ENCODE measurements around the gene UNCX.

Gene UNCX

GRCh38 chr7:1218541-1219165, 14.0 kb upstream of the UNCX start:
- no peak for DNase-seq (ENCODE audit: low read depth)

GRCh38 chr7:1219498-1219897, 13.2 kb upstream of the UNCX start:
- no peak for DNase-seq (ENCODE audit: low read depth)

GRCh38 chr7:1220000-1220726, 12.5 kb upstream of the UNCX start:
- DNase-seq (ENCODE audit: low read depth): no peak

GRCh38 chr7:1220977-1221745, 11.5 kb upstream of the UNCX start:
- no peak for DNase-seq (ENCODE audit: low read depth)

GRCh38 chr7:1223196-1223981, 9.3 kb upstream of the UNCX start:
- DNase-seq (ENCODE audit: low read depth): no peak

- DNase-seq (ENCODE audit: low read depth): no peak
These were observed 8.5 kb upstream of the UNCX start for GRCh38 chr7:1224086-1224716.

- DNase-seq (ENCODE audit: low read depth): no peak
These were observed 7.6 kb upstream of the UNCX start for GRCh38 chr7:1225030-1225429.

- DNase-seq (ENCODE audit: low read depth): no peak
These were observed 7.1 kb upstream of the UNCX start for GRCh38 chr7:1225441-1226185.

- DNase-seq (ENCODE audit: low read depth): no peak
These were observed 6.3 kb upstream of the UNCX start for GRCh38 chr7:1226186-1226901.

- DNase-seq (ENCODE audit: low read depth): no peak
These were observed 5.4 kb upstream of the UNCX start for GRCh38 chr7:1227071-1227804.

GRCh38 chr7:1227814-1228544, 4.7 kb upstream of the UNCX start:
- DNase-seq (ENCODE audit: low read depth): no peak

- DNase-seq (ENCODE audit: low read depth): no peak
These were observed 4.0 kb upstream of the UNCX start for GRCh38 chr7:1228545-1229201.

- DNase-seq (ENCODE audit: low read depth): no peak
These were observed 3.3 kb upstream of the UNCX start for GRCh38 chr7:1229202-1229947.

GRCh38 chr7:1229956-1230355, 2.7 kb upstream of the UNCX start:
- DNase-seq (ENCODE audit: low read depth): no peak

GRCh38 chr7:1230411-1231213, 2.1 kb upstream of the UNCX start:
- DNase-seq (ENCODE audit: low read depth): no peak

GRCh38 chr7:1231214-1232102, 1.2 kb upstream of the UNCX start:
- no peak for DNase-seq (ENCODE audit: low read depth)

All from GM04504 (cell line).